GM10266 (cell line): Measurements from ENCODE around the gene OR6C68.
"Not testable (repeated sequence)": the region's sequence is repeated elsewhere in the genome, so short reads cannot be mapped to it uniquely, and the experiment has no call there.

Source experiments
- DNase-seq: peaks from one replicate; pipeline ENCODE4 v3.0.0; 2012; ENCODE audit errors: extremely low spot score
- TF ChIP-seq, protein P1 (sequence below): IDR thresholded peaks from 2 replicates; pipeline ENCODE4 v1.5.1; 2012; ENCODE audit warnings: mild to moderate bottlenecking, low read depth; ENCODE audit not compliant: control insufficient read depth, insufficient read depth; ENCODE audit errors: missing control alignments

OR6C68 gene

DNA sequence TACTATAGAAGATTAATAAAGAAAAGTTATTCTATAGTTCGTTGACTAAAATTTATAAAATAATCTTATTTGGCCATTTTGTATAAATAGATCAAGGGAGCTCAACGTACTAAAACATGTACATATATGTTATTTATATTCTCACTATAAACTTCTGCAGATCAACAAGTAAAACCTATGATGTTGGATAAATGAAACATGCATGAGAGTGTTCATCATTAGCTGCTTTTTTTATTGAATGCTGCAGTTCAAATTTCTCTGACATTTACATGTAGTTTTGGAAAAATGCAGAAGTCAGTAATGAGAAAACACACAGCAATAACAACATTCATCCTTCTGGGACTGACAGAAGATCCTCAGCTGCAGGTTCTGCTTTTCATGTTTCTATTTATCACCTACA lies at the start of gene OR6C68:
TSS of gene OR6C68 (plus strand) at position 301 of the 400 bp plus-strand sequence. CDS start at position 301, 0 bp downstream.
- TF ChIP-seq, protein P1, sequence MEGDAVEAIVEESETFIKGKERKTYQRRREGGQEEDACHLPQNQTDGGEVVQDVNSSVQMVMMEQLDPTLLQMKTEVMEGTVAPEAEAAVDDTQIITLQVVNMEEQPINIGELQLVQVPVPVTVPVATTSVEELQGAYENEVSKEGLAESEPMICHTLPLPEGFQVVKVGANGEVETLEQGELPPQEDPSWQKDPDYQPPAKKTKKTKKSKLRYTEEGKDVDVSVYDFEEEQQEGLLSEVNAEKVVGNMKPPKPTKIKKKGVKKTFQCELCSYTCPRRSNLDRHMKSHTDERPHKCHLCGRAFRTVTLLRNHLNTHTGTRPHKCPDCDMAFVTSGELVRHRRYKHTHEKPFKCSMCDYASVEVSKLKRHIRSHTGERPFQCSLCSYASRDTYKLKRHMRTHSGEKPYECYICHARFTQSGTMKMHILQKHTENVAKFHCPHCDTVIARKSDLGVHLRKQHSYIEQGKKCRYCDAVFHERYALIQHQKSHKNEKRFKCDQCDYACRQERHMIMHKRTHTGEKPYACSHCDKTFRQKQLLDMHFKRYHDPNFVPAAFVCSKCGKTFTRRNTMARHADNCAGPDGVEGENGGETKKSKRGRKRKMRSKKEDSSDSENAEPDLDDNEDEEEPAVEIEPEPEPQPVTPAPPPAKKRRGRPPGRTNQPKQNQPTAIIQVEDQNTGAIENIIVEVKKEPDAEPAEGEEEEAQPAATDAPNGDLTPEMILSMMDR, result no peak
- no peak for DNase-seq

DNA sequence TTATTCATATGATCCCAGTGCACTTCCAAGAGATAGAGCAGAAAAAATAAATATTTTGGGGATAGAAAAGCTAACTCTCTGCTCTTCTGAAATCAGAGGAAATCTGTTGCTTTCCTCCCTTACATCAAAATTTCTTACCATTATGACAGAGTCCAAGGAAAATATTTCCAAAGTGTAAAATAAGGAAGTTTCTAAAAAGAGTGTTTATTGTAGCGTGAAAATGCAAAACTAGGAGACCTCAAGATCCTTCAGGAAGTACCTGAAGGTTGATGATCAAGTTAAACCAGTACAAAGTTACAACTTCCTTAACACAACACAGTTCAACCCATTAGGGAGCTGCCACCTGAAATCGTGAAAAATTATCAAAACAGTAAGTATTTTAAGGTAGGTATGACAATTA lies 48.4 kb upstream of the OR6C68 start, which contains the start of gene OR6C2:
TSS of gene OR6C2 (plus strand) at position 301 of the 400 bp plus-strand sequence. CDS start 8,138 bp downstream, outside the sequence.
- no peak for DNase-seq

DNA sequence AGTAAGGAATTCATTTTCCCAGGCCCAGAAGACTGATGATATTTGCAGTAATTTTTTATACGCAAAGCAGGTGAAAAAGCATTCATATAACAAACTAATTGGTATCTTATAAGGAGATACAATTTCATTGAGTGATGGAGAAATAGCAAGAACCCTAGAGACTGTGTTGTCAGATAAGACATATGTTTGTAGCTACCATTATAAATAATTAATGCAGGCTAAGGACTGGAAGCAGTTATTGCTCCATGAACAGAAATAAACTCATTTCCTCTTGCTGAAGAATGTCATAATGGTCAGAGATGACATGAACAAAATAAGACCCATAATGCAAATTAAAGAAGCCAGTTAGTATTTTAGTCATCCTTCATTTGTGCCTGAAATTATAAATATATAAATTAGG lies 46.8 kb upstream of the OR6C68 start:
- TF ChIP-seq, protein P1, result no peak
- no peak for DNase-seq

More for the DNA sequence above, 48.4 kb upstream of the OR6C68 start, which contains the start of gene OR6C2:
- TF ChIP-seq, protein P1, result no peak

DNA sequence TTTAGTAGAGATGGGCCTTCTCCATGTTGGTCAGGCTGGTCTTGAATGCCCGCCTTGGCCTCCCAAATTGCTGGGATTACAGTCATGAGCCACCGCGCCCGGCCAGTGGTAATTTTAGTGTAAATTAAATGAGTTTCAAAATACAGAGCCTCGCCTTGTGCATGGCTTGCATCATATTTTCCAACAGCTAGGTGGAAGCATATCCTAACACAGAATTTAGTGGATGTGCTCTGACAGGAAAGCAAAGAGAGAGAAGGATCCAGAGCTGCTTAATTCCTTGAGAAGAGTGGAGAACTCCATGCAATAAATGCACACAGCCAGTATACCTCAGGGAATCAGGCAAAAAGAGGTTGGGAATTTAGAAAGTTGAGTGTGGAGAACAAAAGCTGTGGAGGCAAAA lies 45.9 kb upstream of the OR6C68 start:
- TF ChIP-seq, protein P1, result no peak
- DNase-seq, result no peak

DNA sequence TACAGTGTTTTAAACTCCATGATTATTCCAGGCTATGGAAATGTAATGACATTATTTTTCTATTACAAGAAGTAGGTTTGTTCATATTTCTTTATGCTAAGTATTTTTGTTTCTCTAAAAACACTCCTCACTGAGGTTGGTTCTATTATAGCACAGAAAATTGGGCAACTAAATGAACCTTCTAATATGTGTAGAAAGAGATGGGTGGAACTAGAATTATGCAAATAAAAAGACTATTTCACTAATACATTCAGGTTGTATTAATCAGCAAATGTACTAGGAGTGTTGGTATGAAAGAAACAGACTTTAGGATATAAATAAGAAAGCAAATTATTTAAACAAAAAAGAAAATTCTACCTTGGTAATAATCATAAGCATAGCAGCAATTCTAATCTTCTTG lies 43.4 kb upstream of the OR6C68 start:
- TF ChIP-seq, protein P1, result no peak
- DNase-seq, result no peak

DNA sequence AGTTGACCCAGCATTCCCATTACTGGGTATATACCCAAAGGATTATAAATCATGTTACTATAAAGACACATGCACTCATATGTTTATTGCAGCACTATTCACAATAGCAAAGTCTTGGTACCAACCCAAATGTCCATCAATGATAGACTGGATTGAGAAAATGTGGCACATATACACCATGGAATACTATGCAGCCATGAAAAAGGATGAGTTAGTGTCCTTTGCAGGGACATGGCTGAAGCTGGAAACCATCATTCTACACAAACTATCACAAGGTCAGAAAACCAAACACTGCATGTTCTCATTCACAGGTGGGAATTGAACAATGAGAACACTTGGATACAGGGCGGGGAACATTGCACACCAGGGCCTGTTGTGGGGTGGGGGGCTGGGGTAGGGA lies 27.3 kb upstream of the OR6C68 start:
- not testable (repeated sequence) for DNase-seq

DNA sequence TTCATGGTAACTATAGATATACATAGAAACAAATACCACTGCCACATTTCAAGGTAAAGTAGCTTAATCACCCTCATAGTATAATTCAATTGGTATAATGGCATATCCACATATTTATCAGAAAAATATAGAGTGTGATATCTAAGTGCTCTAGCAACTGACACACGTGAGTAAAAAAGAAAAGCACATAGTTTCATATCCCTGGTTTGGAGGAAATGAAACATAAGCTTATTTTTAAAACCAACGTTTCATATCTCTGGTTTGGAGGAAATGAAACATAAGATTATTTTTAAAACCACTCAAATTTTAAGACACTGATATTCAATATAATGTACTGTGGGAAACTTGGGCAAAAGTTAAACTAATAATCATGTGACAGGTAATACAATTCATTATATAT lies 24.3 kb upstream of the OR6C68 start:
- TF ChIP-seq, protein P1, result no peak
- no peak for DNase-seq

DNA sequence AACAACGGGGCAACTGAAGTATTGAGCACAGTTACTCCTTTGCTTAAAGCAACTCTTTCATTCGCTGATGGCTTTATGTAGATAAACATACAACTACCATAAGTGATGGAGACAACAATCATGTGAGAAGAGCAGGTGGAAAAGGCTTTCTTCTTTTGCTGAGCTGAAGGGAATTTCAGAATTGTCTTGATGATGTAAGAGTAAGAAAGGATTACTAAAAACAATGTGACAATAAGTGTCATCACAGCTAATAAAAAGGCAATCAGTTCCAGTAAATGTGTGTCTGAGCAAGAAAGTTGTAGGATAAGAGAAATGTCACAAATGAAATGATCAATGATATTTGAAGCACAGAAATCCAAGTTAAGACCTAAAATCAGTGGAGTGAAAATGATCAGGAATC lies 22.9 kb upstream of the OR6C68 start:
- TF ChIP-seq, protein P1, result no peak
- no peak for DNase-seq
